VCaP (cell line): ENCODE data around the gene LENEP.
A peak's percentile ranks its signal among the peaks of the same experiment; 100 is the strongest.

Experiments used
- H3K27ac ChIP-seq: fragments of 450-650 bp; 2 replicates; pipeline ENCODE4 v1.5.1; 2017
- CTCF ChIP-seq: fragments of 450-650 bp; conservative IDR thresholded peaks from 2 replicates; pipeline ENCODE4 v1.5.1; 2017; ENCODE audit warnings: mild to moderate bottlenecking, moderate library complexity

The LENEP gene

GRCh38 chr1:155016231-155016831 is 22.9 kb downstream of the LENEP start:
- peak overlapping the region; percentile 81 for H3K27ac ChIP-seq
- no peak for TF ChIP-seq CTCF

GRCh38 chr1:155017041-155017945 is 23.9 kb downstream of the LENEP start:
- TF ChIP-seq CTCF: peak; percentile 100
- H3K27ac ChIP-seq: peak overlapping the region; percentile 81

GRCh38 chr1:155017946-155018316 is 24.5 kb downstream of the LENEP start:
- peak overlapping the region; percentile 81 for H3K27ac ChIP-seq
- TF ChIP-seq CTCF: no peak

- peak overlapping the region; percentile 81; the same call in 1 of the 2 replicates for H3K27ac ChIP-seq
- TF ChIP-seq CTCF: no peak
Observed at GRCh38 chr1:155018617-155019348, 25.4 kb downstream of the LENEP start.

- TF ChIP-seq CTCF: no peak
- peak overlapping the region; percentile 81; the same call in 1 of the 2 replicates for H3K27ac ChIP-seq
Observed at GRCh38 chr1:155019377-155020245, 26.2 kb downstream of the LENEP start.

GRCh38 chr1:155022136-155022926 is 28.9 kb downstream of the LENEP start:
- peak overlapping the region; percentile 76 for H3K27ac ChIP-seq
- no peak for TF ChIP-seq CTCF
